Activated CD8-positive, alpha-beta memory T cell treated with anti-CD3 and anti-CD28 coated beads for 24 hours (primary cell): ENCODE measurements around the gene SEMA5A.

ENCODE experiments used
- DNase-seq: peaks from one replicate; pipeline ENCODE4 v3.0.0-alpha.2; 2020

SEMA5A gene

DNA sequence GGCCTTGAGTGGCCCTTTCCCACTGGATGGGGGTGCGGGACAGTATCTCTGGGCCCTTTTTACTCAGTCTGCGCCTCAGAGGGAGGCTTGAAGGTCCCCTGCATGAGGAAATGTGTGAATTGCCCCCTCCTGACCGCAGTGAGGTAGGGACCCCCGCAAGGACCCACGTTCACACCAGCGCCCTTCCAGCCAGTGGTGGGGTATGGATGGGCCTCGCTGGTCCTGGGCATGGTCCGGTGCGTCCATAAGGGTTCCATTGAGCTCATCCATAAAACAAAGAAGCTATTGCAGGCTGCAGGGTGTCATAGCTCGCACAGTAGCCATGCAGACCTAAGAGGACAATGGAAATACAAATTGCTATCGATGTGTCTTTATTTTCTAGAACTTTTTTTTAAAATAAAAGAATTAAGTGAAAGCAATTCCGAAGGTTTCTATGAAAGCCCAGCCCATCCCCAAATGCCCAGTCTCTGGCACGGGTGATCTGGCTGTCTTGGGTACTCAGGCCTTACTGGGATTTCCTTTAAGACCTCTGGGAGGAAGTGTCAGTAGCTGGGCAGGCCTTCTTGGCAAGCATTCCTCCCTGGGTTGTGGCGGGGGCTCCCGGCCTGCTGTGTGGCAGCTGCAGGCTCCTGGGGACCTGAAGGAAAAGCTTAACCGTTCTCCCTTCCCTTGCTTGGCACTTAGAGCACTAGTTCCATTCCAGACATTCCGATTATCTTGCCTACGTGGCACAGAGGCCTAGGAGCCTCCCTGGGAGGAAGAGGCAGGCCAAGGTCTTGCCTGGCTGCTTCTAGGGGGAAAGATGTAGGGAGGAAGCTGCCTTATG is 1.5 kb upstream of the SEMA5A start:
- no peak for DNase-seq

DNA sequence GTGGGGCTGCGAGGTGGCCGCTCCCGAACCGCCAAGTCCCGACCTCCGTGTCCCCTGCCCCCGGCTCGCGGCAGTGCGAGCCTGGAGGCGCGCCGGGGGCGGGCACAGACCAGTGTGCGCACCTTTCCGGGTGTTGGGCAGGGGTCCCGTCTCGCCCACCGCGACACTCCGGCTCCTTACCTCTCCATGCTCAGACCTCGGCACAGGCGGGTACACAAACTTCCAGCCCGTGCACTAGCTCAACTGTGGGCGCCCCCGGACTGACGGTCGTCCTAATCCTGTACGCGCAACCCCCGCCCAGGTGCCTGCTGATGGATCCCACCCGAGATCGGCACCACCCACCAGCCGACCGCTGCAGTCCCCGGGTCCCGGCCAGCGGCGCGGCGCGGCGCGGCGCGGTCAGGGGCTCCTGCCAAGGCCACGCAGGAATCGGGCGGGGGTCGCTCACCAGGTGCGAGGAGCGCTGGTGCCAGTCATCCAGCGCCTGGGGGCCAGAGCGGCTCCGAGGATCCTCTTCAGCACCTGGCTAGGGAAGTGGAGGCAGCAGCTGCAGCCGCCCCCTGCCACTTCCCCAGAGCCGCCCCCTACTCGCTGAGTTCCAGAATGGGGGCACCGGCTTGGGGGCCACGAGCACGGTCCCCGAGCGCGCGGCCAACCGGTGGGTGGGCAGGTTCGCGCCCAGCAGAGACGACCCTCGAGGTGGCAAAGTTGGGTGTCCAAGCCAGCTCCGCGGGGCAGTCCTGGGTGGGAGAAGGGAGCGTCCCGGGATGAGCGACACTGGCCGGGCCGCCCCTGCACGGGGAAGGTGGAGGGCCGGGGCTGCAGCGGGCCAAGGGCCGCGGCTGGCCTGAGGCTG is 511 bp downstream of the SEMA5A start:
- no peak for DNase-seq

DNA sequence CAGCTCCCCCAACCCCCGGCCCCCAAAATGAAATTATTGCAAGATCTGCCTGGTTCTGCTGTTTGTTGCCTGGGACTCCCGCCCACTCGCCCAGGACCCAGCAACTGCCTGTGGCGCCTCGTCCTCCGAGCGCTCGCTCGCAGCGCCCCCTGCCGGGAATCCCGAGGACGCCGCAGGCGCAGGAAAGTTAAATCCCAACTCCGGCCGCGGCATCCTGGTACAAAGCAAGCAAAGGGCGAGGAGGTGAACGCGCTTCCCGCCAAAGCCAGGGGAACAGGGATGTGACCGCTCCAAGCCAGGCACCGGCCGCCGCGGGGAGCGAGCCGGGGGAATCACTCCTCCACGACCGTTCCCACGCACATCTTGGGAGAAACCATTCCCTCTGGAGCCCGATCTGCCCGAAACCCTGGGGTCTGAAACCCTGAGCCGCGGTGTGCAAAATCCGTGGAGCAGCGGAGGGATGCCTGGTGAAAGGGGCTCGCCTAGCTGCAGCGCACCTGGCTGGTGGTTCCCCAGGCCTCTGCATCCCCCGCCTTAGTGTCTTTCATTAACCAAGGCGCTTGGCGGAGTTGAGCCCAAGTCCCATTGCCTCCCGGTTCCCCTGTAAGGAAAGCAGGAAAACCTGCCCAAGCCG is 1.3 kb downstream of the SEMA5A start:
- DNase-seq: no peak

DNA sequence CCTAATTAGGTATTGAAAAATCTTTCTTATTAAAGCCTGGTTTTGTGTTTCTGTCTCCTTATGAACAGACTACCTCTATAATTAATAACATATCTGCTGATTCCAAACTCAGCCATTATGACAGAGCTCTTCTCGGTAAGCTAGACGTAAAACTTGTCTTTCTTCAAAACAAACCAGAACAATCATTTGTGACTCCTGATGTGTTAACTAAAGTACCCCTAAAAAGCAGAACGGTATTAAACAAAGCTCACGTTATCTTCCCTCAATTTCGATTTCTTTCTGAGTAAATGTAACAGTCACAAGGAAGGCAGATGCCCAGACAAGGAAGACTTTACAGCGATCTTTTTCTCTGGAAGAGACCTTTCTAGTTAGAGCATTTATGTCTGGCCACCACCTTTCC is 1.8 kb downstream of the SEMA5A start:
- no peak for DNase-seq

DNA sequence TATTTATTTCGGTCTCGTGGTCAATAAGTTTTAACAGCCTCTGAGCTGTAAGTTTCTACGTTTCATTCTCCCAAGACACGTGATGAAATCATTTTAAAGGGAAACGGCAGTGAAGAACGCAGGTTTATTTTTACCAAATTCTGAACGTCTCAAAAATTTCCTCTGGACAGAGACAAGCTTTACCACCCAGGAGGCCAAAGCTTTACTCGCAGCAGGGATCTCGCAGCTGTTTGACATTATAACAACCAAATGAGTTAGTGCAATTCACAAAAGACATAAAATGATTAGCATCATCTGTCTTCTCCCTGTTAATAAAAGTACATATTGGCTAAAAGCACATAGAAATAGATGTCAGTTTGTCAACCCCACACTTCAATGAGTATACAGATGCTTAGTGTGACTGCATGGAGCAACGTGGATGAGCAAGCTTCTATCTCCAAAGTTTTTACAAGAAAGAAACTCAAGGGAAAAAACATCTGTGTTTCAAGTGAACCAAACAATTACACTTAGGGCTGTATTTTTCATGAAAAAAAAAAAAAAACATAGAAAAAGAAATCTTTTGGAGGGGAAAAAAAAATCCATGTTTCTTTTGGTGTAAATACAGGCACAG is 2.5 kb downstream of the SEMA5A start:
- no peak for DNase-seq

DNA sequence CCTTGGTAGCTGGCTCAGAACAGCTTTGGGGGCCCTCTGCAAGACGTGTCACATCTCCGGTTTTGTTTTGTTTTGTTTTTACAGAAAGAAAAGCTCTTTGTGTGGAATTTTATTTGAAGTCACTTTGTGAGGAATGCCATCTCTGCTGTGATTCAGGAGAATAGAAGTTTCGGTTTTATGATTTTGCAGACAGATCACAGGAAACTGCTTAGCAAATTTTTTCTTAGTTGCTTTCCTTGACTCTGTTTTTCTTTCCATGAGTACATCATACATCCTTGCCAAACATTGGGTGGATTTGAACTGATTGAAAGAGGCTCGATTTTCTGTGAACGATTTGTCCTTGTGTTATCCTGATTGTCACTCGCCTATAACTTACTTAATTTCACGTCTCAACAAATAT is 5.1 kb downstream of the SEMA5A start:
- no peak for DNase-seq

DNA sequence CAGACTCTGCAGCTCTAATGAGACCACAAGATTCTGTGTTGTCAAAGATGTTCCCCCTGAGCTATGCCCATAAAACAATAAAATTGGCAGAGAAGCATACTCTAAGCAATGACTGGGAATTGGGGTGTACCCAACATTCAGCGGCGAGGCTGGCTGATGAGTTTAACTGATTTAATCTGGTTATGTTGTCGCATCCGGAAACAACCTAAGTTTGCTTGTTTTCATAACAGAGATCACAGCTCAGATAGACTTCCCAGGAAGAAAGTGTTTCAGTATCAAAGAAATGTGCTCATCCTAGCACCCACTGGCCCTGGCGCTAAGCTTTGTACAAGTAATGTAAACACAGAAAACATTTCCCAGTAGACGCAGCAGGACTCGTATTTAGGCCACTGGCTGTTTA is 7.4 kb downstream of the SEMA5A start:
- no peak for DNase-seq

DNA sequence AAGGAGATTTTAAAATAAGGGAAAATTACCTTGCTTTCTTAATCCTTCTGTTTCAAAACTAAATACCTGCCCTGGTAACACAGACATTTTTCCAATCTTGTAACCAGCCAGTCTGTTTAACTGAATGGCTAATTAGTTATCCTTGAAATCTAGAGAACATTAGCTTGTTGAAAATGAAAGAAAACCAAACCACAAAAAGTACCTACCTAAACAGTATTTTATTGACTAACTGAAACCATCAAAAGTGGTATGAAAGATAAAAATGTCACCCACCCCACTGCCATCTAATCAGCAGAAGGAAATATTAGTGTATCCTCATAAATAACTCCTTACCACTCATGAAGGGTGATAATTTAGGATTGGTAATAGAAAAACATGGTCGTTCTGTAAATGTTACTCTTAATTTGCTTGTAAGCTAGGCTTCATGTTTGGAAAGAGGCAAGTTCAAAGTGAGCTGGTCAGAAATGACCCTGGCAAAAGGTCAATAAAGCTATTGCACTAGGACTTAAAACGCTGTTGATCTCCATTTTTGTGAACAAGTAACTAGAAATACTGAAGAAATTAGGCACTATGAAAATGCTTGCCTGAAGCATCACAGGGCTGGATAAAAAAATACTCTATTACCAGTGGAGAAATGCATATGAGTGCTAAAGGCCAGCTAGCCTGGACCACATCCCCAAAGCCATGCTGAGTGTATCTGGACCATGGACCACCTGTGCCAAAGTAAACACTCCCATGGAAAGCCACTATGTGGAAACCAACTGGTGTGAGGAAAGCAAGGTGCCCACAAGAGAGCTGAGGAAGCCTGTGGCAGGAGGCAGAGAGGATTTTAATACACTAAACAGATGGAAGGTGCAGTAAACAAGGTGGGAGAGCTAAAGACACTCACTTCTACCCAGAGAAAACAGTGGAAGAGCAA is 8.4 kb downstream of the SEMA5A start:
- no peak for DNase-seq

DNA sequence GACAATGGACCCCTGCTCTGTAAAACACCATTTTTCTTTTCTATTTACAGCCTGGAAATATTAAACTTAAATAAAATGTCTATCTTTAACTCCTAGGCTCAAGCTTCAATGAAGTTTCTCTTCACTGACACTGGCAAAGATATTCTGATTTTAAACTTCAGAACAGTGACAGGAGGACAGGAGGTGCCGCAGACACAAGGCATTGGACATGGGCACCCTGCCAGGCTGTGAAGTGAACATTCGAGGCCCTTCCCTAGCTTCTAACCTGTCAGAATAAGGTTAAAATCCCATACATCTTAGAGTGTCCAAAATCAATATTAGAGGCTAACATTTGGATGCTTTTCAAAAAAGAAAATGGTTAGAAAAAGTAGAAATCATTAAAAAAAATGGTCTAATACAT is 9.2 kb downstream of the SEMA5A start:
- DNase-seq: no peak

DNA sequence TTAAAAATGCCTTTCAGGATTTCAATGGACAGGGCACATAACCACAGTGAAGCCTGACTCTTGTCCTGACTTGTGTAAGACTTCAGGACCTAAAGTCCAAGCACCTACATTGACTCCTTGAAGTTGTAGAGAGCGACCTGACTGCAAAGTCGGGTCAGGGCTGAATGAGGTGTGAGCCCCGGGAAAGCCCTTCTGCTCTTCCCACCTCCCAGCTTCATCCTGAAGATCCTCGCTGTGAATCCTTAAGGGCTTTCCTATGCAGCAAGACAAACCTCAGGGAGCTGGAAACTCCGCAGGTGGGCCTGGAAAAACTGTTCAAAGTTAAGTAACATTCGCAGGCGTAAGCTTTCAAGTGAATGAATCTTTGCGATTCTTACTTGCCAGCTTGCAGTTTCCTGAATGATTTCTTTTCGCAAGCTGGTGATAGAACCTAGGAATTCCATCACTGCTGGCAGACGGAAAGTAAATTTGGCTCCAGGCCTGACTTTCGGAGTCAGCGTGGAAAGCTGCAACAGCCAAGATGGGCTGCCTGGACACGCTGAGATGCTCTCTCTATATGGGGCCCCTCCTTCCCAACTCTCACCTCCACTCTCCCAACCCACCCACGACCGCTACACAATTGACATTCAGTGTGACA is 10.9 kb downstream of the SEMA5A start:
- no peak for DNase-seq

DNA sequence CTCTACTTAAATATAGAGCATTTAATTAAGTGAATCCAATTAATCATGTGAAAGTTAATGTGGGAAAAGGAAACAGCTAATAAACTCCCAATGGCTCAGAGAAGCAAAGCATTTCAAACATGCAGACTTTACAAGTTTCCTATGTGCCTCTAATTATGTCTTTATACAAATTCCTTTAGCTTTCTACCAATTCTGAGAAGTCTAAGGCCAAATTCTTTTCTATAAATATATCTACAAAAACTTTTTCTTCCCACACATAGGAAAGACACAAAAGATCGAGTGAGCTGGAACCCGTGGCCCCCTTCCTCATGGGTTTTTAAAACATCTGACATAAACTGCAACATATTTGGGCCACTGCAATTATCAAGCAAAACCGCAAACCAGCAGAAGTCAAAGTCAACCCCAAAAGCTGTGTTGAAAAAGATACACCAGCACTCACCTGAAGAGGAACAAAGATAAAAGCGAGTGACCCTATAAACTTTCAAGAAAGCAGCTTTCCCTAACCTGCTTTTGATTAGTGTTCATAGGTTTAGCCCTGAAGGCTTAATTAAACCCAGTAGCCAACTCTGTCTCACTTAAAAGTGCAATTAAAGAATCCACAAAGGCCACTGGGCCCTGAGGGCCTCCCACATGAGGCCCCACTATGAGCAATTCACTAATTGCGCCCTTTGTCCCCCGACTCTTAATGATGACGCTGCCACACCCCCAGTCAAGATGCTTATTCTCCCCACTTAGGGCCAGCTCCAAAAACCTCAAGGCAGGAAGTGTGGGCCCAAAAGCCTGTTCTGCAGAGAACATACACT is 12.1 kb downstream of the SEMA5A start:
- no peak for DNase-seq

DNA sequence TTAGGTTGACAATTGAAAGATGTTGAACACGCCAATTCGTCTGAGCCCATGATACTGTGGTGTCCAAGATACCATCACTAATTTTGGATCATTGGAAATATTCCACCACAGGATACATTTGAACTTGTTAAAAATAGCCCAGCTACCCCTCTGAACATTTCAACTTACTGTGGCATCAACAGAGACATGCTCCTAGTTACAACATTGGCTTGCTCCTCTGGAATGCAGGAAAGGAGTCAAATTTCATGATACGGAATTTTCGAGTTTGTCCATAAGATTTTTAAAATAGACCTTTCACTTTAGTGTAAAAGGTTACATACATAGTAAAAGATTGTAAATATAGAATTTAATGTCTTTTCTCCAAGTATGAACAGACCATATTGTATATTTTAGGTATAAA is 12.8 kb downstream of the SEMA5A start:
- DNase-seq: no peak

DNA sequence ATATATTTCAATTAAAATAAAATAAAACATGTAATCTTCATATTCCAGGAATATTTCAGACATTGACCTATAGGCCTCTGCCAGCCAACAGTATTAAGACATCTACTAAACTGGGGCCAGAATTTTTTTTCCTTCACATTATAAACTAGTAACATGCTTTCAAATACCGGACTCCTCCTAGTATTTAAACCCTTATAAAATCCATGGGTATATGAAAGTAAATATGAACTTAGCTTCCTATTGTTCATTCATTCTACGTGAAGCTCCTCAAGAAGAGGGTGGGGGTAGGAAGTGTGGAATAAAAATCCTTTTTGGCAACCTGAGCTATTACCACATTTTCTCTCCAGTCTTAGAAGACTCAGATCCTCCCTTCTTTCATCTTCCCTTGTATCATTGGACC is 16.4 kb downstream of the SEMA5A start:
- DNase-seq: no peak

DNA sequence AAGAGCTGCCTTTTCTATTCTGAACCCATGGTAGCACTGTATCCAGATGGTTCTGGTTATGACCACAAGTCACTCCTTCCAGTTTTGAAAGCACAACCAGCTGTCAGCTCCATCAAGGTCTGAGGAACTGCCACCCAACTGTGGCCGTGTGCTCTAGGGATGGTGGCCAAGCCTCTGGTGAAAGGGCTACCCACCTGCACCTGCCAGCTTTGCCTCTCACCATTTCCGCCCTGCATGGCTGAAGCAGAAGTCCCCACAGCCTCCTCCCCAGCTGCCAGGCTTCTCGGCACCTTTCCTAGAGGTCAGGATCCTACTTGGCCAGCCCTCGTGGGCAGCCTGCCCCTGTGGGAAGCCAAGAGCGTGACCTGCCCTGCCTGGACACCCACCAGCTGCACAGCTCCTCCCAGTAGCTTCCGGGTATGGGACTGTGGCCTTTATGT is 16.8 kb downstream of the SEMA5A start:
- no peak for DNase-seq

DNA sequence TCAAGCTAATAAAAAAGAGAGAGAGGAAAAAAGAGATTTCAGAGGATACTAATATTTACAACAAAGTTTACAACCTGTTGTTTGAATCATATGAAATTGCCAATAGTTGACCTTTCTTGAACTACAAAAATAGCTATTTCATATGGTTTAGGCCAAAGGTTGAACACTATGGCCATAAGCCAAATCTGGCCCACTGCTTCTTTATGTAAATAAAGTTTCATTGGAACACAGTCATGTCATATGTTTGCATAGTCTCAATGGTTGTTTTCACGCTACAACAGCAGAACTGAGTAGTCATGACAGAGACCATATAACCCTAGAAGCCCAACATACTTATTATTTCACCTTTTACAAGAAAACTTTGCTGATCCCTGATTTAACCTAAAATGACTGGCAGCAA is 20.9 kb downstream of the SEMA5A start:
- no peak for DNase-seq

DNA sequence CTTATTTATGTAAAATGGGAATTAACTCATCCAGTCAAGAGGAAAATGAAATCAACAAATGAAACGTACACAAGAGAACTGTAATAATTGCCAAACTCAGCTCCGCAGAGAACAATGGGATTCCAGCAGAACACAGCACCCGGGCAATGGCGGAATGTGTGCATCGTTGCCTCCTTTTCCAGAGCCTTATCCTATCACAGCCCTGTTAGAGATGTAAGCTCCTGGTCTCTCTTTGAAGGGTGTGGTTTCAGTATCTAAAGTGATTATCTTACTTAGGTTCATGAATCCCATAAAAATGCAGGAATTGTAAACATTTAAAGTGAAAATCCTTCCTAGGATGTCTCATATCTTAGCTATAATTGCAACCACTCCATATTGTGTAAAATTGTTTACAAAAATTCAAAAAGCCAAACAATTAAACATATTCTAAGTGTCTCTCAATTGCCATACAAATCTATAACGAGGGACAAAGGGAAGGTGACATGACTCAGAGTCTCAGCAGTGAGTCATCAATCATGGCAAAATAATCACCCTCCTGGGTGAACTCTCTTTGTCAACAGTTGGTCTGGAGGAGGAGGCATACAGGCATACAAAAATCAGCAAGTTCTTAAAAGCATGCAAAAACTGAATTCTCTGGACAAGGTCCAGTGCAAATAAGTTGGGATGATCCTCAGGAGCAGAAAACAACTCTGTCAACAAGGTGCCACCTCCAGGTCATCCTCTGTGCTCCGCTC is 22.6 kb downstream of the SEMA5A start:
- DNase-seq: no peak

DNA sequence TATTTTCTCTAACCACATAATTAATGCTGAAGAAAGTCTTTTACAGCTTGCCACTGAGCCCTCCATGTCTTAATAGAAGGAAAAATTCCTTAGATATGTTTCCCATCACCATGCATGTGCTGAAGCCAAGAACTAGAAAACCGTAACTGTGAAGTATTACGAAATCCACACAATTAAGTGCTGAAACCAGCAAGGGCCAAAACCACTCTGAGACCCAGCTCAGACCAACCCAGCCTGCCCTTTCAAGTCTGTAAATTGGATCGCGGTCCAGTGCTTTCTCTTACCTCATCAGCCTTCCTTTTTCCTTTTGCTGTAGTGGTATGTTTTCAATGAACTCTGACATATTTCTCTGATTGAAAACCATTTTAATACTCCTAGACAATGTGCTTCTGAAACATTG is 26.3 kb downstream of the SEMA5A start:
- DNase-seq: no peak

DNA sequence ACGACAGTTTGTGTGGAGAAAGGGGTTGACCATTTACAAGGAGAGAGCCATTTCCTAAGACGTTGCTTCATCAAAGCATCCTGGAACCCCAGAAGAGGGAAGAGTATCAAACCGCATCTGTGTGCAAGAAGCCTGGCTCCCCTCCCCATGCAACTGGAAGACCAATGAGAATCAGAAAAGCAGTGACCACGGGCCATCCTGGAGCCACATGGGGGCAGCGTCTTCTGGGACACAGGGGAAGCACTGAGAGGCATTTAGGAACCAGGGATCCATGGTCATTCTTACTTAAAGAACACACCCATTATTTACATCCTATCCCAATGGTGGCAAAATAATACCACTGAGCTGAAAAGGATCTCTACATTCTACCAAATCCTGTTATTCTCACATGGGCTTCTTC is 29.3 kb downstream of the SEMA5A start:
- DNase-seq: no peak

DNA sequence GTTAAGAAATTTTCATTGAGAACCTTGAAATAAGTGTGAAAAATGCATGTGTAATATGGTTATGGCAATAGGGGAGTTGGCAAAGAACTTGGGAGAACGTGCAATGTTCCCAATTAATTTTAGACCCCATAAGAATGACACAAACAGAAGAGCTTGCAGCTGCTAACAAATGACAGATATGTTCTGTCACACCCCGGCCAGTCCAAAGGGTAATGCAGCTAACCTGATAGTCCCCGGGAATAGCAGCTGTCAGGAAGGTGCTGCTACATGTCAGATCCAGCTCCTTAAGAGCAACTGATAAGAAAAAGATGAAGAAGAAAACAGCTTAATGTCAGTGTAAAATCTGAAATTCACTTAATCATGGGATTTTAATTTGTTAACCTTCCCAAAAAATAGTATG is 30.4 kb downstream of the SEMA5A start:
- DNase-seq: no peak

DNA sequence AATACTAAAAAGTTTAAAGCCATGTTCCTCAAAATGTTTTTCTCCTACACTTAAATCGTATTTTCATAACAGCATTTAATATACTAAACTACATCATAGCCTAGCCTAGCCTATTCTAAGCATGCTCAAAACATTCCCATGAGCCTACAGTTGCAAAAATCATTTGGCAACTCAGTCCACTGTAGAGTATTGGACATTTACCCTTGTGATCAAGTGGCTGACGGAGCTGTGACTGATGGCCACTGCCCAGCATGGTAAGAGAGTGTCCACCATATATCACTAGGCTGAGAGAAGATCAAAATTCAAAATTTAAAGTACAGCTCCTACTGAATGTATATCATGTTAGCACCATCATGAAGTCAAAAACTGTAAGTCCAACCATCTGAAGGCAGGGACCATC is 30.9 kb downstream of the SEMA5A start:
- DNase-seq: no peak
